BE2C (cell line): ENCODE results near the gene TSTD2. TPM values are rescaled to one million over a fixed set of nuclear protein-coding genes. Genes with fewer than 3 reads are reported as not detected.

ENCODE experiments used
- DNase-seq: peaks from one replicate; pipeline ENCODE4 v3.0.0-alpha.2; 2020
- H3K27me3 ChIP-seq: fragments of 250-450 bp; sonication (Bioruptor Pico); 2 replicates; pipeline ENCODE4 v1.5.1; 2020; ENCODE audit warnings: mild to moderate bottlenecking
- H3K36me3 ChIP-seq: fragments of 250-450 bp; sonication (Bioruptor Pico); 2 replicates; pipeline ENCODE4 v1.5.1; 2020; ENCODE audit warnings: mild to moderate bottlenecking
- H3K4me1 ChIP-seq: fragments of 250-450 bp; sonication (Bioruptor Pico); 2 replicates; pipeline ENCODE4 v1.5.1; 2020
- H3K4me3 ChIP-seq: 2 replicates; pipeline ENCODE4 v1.5.1; 2011; ENCODE audit warnings: low read depth, low read length
- H3K9me3 ChIP-seq: fragments of 250-450 bp; sonication (Bioruptor Pico); 2 replicates; pipeline ENCODE4 v1.5.1; 2020
- polyA plus RNA-seq: library from polyadenylated mRNA; unstranded; fragments of >200 nt; gene quantifications from one replicate; pipeline ENCODE4 v1.2.1, GENCODE V29; 2012; ENCODE audit warnings: low read depth, missing spikeins; ENCODE audit not compliant: insufficient read length, insufficient read depth
- TF ChIP-seq, protein P1 (sequence below): IDR thresholded peaks from 2 replicates; pipeline ENCODE4 v1.5.1; 2012; ENCODE audit warnings: mild to moderate bottlenecking, low read depth, low read length

The TSTD2 gene
- 25.7 TPM for polyA plus RNA-seq

DNA sequence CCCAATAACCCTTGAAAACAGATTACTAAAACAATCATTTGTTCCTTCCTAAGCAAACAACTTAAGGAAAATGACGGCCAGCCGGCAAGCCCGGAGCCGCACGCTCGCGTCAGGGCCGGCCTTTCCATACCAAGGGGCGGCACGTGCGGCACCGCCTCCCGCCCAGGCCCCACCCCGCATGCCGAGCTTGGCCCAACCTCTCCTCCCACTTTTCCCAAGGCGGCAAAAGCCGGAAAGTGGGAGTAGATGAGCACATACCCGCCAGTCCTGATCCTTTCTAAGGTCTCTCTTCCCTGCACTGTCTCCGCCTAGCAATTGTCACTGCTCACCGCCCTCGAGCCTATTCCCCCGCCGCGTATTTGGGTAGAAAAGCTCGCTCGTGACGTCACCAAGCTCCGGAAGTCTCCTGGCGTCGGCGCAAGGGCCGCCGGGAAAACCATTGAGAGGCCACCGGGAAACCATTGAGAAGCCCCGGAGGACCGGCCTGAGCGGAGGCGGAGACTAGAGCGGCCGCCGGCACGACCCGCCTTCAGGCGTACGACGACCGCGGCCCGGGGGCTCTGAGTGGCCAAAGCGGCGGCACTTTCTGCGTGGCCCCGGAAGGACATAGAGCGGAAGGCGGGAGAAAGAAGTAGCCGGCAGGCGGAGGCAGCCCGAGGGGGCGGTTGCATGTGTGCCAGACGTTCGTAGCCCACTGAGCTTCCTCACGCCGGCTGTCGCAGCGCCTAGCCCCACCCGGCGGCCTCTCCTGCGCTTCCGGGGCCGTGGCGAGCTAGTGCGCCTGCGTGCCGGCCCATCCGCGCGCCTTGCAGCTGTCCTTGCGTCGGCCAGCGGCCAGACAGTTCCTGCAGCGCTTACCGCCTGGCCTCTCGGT, at the start of gene TSTD2, which contains the start of gene NCBP1:
TSTD2 (minus strand) TSS at position 384 of the 874 bp plus-strand sequence. CDS start 5,806 bp downstream, outside the sequence.
NCBP1 (plus strand) TSS at position 837 of the 874 bp plus-strand sequence. CDS start 61 bp downstream, outside the sequence.
- DNase-seq, result peak; percentile 98
- Histone ChIP-seq H3K9me3 (no peaks in the 10 kb centered on the region), H3K4me3 (peak within 1 kb of the TSS; percentile 75), H3K36me3 (no peaks in the 10 kb centered on the region), H3K27me3 (no peaks in the 10 kb centered on the region), H3K4me1 (no peaks in the 10 kb centered on the region)
- TF ChIP-seq, protein P1, sequence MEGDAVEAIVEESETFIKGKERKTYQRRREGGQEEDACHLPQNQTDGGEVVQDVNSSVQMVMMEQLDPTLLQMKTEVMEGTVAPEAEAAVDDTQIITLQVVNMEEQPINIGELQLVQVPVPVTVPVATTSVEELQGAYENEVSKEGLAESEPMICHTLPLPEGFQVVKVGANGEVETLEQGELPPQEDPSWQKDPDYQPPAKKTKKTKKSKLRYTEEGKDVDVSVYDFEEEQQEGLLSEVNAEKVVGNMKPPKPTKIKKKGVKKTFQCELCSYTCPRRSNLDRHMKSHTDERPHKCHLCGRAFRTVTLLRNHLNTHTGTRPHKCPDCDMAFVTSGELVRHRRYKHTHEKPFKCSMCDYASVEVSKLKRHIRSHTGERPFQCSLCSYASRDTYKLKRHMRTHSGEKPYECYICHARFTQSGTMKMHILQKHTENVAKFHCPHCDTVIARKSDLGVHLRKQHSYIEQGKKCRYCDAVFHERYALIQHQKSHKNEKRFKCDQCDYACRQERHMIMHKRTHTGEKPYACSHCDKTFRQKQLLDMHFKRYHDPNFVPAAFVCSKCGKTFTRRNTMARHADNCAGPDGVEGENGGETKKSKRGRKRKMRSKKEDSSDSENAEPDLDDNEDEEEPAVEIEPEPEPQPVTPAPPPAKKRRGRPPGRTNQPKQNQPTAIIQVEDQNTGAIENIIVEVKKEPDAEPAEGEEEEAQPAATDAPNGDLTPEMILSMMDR, result no peak

DNA sequence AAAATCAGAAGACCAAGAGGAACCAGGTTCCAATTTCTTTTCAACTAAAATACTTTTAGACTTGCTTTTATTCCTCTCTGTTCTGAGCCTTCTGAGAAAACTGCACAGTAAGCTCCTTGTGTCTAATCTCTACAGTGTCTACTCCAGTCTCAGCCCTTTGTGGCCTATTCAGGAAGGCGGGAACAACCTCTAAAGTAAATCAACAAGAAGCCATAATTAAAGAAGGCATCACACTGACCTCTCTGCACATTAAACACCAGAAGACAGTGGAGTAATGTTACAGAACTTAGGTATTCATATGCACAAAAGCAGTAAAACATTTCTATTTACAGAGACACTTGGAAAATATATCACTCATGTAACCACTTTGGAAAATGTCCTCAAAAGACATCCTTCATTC, 49.1 kb upstream of the TSTD2 start:
- Histone ChIP-seq H3K4me3 (no peak overlapping the region), H3K4me1 (peaks cover 3% of the 10 kb centered on the region; the same call in 1 of the 2 replicates), H3K36me3 (peaks cover 56% of the 10 kb centered on the region), H3K27me3 (no peaks in the 10 kb centered on the region), H3K9me3 (no peaks in the 10 kb centered on the region)
- DNase-seq, result no peak
- TF ChIP-seq, protein P1, result no peak

DNA sequence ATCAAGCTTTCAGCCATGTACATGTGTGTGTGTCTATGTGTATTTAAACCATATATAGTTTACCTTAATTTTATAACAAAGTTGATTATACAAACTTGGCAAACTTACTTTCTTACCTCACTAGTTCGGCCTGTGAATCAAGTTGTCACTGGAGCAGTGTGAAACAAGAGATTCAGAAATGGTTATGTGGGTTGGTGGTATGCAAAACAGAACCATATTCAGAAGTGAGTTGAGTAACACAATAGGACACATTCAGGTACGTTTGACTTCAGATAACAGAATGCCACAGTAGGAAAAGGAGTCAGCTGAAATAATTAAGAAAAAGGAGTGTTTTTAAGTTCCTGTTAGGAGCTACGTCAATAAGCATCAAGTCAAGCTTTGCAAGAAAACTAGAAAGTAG, 42.5 kb upstream of the TSTD2 start:
- TF ChIP-seq, protein P1, result no peak
- peaks cover 74% of the 10 kb centered on the region for H3K36me3 ChIP-seq
- H3K4me1 ChIP-seq, result peaks cover 3% of the 10 kb centered on the region; the same call in 1 of the 2 replicates
- no peak overlapping the region for H3K4me3 ChIP-seq
- no peaks in the 10 kb centered on the region for H3K27me3 ChIP-seq
- H3K9me3 ChIP-seq, result no peaks in the 10 kb centered on the region
- DNase-seq, result no peak

DNA sequence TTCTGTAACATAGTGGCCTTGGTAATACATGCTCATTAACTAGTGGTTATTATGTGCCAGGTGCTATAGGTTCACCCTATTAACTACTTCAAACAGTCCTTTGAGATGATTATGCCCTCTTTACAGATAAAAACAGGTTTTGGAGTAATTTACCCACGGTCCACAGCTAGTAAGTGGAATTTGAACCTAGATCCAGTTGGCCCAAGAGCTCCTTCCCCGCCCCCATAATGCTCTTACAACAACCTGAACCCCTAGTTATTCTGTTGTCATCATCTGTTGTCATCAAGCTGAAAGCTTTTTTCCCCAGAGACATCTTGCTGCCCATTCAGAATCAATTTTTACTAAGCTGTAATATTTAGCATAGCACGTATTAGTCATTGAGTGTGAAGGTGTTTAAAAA, 40.8 kb upstream of the TSTD2 start:
- peaks cover 81% of the 10 kb centered on the region for H3K36me3 ChIP-seq
- no peak for DNase-seq
- H3K27me3 ChIP-seq, result no peaks in the 10 kb centered on the region
- H3K4me3 ChIP-seq, result no peak overlapping the region
- TF ChIP-seq, protein P1, result no peak
- H3K4me1 ChIP-seq, result peaks cover 5% of the 10 kb centered on the region; the same call in 1 of the 2 replicates
- no peaks in the 10 kb centered on the region for H3K9me3 ChIP-seq

DNA sequence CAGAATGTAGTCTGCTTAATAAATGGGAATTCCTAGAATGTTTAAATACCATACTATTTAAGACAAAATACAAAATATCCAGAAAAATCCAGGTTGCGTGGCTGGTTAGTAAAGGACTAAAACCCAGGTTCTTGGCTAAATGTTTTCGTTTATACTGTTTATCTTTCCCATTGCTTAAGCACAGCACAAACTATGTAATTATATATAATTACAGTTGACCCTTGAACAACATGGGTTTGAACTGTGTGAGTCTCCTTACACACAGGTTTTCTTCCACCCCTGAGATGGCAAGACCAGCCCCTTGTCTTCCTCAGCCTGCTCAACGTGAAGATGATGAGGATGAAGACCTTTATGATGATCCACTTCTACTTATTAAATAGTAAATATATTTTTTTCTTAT, 39.2 kb upstream of the TSTD2 start:
- TF ChIP-seq, protein P1, result no peak
- Histone ChIP-seq H3K9me3 (no peaks in the 10 kb centered on the region), H3K4me3 (no peak overlapping the region), H3K27me3 (no peaks in the 10 kb centered on the region), H3K36me3 (peaks cover 92% of the 10 kb centered on the region), H3K4me1 (peaks cover 5% of the 10 kb centered on the region; the same call in 1 of the 2 replicates)
- no peak for DNase-seq

DNA sequence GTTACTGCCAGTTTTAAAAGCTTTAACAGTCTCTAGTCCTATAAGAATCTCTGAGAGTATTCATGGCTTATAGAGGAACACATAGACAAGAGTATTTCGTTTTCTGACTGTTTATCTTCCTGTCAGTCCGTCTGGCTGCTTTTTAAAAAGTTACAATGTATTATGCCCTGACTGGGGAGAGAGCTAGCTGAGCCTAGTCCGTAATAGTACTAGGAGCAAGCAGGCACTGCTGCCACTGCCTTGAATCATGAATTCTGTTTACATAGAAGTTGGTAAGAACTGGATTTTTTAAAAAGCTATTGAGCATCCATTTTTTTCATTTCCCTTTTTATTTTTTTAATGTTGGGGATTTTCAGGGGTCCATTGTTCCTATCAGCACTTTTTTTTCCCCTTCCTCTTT, 37.4 kb upstream of the TSTD2 start:
- no peak for DNase-seq
- TF ChIP-seq, protein P1, result no peak
- Histone ChIP-seq H3K4me1 (peaks cover 5% of the 10 kb centered on the region; the same call in 1 of the 2 replicates), H3K9me3 (no peaks in the 10 kb centered on the region), H3K4me3 (no peak overlapping the region), H3K36me3 (peaks cover 99% of the 10 kb centered on the region), H3K27me3 (no peaks in the 10 kb centered on the region)
